RWPE1 (cell line): ENCODE measurements around the gene TIPIN.

Source experiments
- CTCF ChIA-PET: fragments of 350-600 bp; sonication (Branson Sonifier 250); formaldehyde crosslinking; extraction: SDS; loops from one replicate; lab custom pipeline; 2021; lab: Yijun Ruan, JAX
- POLR2A ChIA-PET: fragments of 400-600 bp; formaldehyde crosslinking; extraction: SDS; loops from one replicate; lab custom pipeline; 2020; ENCODE audit warnings: antibody characterized with exemption; ENCODE audit not compliant: low non-redundant PET; lab: Yijun Ruan, JAX
- DNase-seq: peaks from one replicate; pipeline ENCODE4 v3.0.0; 2012; ENCODE audit warnings: low spot score
- H3K27ac ChIP-seq: fragments of 450-650 bp; 2 replicates; pipeline ENCODE4 v1.5.1; 2017
- CTCF ChIP-seq: fragments of 450-650 bp; conservative IDR thresholded peaks from 2 replicates; pipeline ENCODE4 v1.5.1; 2017; ENCODE audit warnings: low read depth, mild to moderate bottlenecking

The TIPIN gene

DNA sequence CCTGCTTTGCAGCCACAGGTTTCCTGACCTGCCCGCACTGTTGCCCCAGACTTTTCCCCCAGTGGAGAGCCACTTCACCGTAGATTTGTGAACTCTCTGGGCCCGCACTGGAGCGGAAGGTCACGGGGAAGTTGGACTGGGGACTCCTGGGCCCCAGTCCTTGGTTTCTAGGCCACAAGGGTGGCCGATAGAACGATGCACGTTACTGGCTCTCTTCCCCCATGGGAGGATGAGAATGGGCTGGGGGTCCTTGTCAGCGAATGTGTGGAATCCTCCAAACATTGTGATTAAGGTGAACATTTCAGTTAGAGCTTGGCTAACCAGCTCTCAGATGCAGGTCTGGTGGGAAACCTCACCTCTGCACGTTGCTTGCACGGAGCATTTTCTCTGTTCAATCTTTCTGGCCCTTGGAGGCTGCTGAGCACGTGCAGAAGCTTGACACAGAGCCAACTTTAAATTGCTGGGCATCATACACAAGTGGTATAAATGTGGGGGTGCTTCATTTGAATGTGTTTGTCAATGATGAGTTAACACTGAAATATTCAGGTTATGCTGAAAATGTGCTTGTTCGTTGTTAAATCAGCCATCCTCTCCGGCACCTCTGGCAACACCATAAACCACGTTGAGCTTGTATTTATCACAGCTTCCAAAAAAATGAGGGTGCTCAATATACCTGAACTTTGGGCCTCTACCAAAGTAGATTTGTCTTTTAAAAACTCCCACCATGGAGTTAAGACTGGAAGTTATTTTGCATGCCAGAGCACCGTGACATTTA is 62.1 kb downstream of the TIPIN start:
- peak overlapping the region; percentile 98 for H3K27ac ChIP-seq
- POLR2A ChIA-PET = no interaction called here
- CTCF ChIA-PET = interaction anchor here (0.6 to 0.7 kb wide), 2 partner anchors 127 to 271 kb away, joined by 3 read pairs; no protein-coding TSS in a partner anchor
- DNase-seq = peak; percentile 91
- TF ChIP-seq CTCF = no peak

DNA sequence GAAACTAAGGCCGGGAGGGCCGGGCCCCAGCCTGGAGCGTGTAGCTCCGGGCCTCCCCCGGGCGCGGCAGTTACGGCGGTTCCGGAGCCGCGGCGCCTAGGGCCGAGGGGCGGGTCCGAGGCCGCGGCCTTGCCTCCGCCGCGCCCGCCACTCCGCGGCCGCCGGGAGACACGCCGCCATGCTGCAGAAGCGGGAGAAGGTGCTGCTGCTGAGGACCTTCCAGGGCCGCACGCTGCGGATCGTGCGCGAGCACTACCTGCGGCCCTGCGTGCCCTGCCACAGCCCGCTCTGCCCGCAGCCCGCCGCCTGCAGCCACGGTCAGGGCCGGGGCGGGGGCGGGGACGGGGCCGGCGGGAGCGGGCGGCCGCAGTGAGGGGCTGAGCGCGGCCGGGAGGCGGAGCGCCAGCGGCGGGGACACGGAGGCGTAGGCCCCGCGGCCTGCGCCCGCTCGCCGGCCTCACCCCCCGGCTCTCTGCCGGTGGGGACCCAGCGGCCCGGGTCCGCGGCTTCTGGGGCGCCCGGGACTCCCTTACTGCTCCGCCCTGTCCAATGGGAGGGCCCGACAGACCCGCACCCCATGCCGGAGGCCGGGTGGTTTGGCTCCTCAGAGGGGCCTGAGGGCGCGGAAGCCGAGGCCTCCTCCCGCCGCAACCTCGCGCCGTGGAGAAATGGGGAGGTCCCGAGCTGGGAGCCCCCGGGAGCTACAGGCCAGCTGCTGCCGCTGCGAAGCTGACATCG is 62.9 kb downstream of the TIPIN start, which contains the start of gene DIS3L:
Gene DIS3L (plus strand): TSS at position 150 of the 738 bp plus-strand sequence. CDS start 29 bp downstream, at position 179.
- peak; percentile 55 for DNase-seq
- CTCF ChIA-PET = interaction anchor here (0.6 to 0.9 kb wide), 3 partner anchors 127 to 437 kb away, joined by 3 to 7 read pairs (median 3); no protein-coding TSS in a partner anchor
- POLR2A ChIA-PET = no interaction called here
- peak within 1 kb of the TSS; percentile 98 for H3K27ac ChIP-seq
- TF ChIP-seq CTCF = no peak

DNA sequence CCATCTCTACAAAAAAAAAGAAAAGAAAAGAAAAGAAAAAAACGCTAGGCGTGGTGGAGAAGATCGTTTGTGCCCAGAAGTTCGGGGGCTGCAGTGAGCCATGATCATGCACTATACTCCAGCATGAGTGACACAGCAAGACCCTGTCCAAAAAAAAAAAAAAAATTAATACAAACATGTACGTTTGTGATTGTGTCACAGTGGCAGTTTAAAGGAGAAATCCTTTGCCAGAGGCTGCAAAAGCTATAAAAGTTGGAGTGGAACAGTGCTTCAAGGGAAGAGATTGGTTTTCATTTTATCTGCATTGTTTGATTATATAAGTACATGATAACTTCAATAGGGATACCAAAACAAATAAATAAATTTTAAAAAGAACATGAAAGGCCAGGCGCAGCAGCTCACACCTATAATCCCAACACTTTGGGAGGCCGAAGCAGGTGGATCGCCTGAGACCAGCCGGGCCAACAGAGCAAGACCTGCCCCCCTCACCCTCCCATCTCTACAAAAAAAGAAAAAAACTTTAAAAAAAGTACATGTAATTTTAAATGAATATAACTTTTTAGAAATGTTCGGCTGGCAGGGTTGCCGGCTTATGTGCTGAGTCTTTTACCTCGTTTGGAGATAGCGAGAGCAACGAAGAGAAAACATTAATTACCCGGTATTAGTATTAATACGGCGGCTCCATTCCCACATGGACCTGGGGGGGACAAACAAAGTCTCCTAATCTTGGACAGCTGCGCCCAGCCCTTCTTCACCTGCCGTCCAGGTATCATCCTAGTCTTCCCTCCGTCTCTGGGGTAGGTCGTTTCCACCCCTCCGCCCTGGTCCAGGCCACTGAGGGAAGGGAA is 63.7 kb downstream of the TIPIN start:
- TF ChIP-seq CTCF = no peak
- POLR2A ChIA-PET = interaction anchor here (0.5 kb wide), 1 partner anchor 57 kb away, joined by 7 read pairs; no protein-coding TSS in a partner anchor
- CTCF ChIA-PET = interaction anchor here (0.6 to 0.9 kb wide), 3 partner anchors 22 to 436 kb away, joined by 3 to 7 read pairs (median 7); no protein-coding TSS in a partner anchor
- H3K27ac ChIP-seq = peak overlapping the region; percentile 98
- no peak for DNase-seq

GRCh38 chr15:66291816-66292570 is 64.5 kb downstream of the TIPIN start:
- POLR2A ChIA-PET = interaction anchor here (0.5 kb wide), 1 partner anchor 58 kb away, joined by 7 read pairs; no protein-coding TSS in a partner anchor
- DNase-seq = no peak
- TF ChIP-seq CTCF = no peak
- CTCF ChIA-PET = interaction anchor here (0.6 to 1.1 kb wide), 3 partner anchors 39 to 433 kb away, joined by 3 to 5 read pairs (median 4); no protein-coding TSS in a partner anchor
- H3K27ac ChIP-seq = no peak overlapping the region

DNA sequence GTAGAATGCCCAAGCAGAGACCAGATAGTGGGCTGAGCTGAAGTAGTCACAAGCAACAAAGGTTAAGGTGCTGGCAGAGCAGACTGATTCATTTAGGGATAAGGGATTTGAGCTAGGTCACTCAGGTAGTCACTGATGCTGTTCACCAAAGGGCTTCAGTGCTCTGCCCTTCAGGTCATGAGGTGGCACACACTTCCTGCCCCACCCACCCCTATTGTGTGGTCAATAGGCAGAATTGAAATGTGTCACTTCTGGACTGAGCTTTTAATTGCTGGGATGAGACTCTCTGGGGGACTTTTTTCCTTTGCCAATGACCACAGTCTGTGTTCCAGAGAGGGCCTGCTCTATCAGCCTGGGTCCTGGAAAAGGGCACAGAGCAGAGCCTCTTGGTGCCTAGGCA is 66.0 kb downstream of the TIPIN start:
- CTCF ChIA-PET = interaction anchor here (0.6 kb wide), 1 partner anchor 210 kb away, joined by 4 read pairs; no protein-coding TSS in a partner anchor
- POLR2A ChIA-PET = interaction anchor here (0.5 kb wide), 1 partner anchor 468 kb away, joined by 3 read pairs; no protein-coding TSS in a partner anchor
- no peak overlapping the region for H3K27ac ChIP-seq
- TF ChIP-seq CTCF = no peak
- no peak for DNase-seq
